H1 (cell line): ENCODE results near the gene MAGI2. TPM values are rescaled to one million over a fixed set of nuclear protein-coding genes. Genes with fewer than 3 reads are reported as not detected.

ENCODE experiments used
- CTCF ChIA-PET: fragments of 300-600 bp; sonication (Branson Sonifier 250); formaldehyde crosslinking; loops from one replicate; lab custom pipeline; 2021; ENCODE audit not compliant: partially characterized antibody; lab: Charles Lee
- POLR2A ChIA-PET: fragments of 300-600 bp; sonication (Branson Sonifier 250); formaldehyde crosslinking; loops from one replicate; lab custom pipeline; 2021; ENCODE audit warnings: inconsistent platforms; ENCODE audit not compliant: partially characterized antibody; lab: Charles Lee
- DNase-seq, 2 experiments: peaks; one replicate each; pipeline versions ENCODE4 v3.0.0 to v3.0.0-alpha.2; 2010 to 2022; ENCODE audit warnings: low spot score in 2 of 2, low read depth in 1 of 2, mixed read lengths in 1 of 2
- FAIRE-seq: peaks from 2 replicates; lab custom pipeline; 2011; peaks lifted over from hg19 to GRCh38; lab: Jason Lieb, UNC
- H2AFZ ChIP-seq: 2 replicates; pipeline ENCODE4 v1.8.1; 2012; ENCODE audit warnings: low read length, inconsistent platforms
- H2AK5ac ChIP-seq: 2 replicates; pipeline ENCODE4 v1.6.1; 2013; ENCODE audit warnings: low read depth, low read length
- H2BK120ac ChIP-seq: replicated peaks from 2 replicates; pipeline ENCODE3; 2013; ENCODE audit warnings: low read depth, low read length, inconsistent platforms
- H2BK12ac ChIP-seq: 2 replicates; pipeline ENCODE4 v1.6.1; 2013; ENCODE audit warnings: low read depth, low read length
- H2BK15ac ChIP-seq: 2 replicates; pipeline ENCODE4 v1.6.1; 2013; ENCODE audit warnings: low read length
- H2BK20ac ChIP-seq: 2 replicates; pipeline ENCODE4 v1.6.1; 2013; ENCODE audit warnings: low read length
- H2BK5ac ChIP-seq: 2 replicates; pipeline ENCODE4 v1.6.1; 2013; ENCODE audit warnings: low read depth, low read length
- H3K14ac ChIP-seq: 2 replicates; pipeline ENCODE4 v1.6.1; 2013; ENCODE audit warnings: inconsistent platforms; ENCODE audit not compliant: insufficient read length
- H3K18ac ChIP-seq: 2 replicates; pipeline ENCODE4 v1.6.1; 2013; ENCODE audit warnings: low read length; ENCODE audit errors: extremely low read depth
- H3K23ac ChIP-seq: 2 replicates; pipeline ENCODE4 v1.6.1; 2013; ENCODE audit warnings: inconsistent platforms; ENCODE audit not compliant: insufficient read length
- H3K23me2 ChIP-seq: 2 replicates; pipeline ENCODE4 v1.6.1; 2013; ENCODE audit warnings: low read depth, low read length
- H3K27ac ChIP-seq: 2 replicates; pipeline ENCODE4 v1.6.1; 2011; ENCODE audit warnings: low read depth, low read length, inconsistent platforms
- H3K27me3 ChIP-seq, 4 experiments: replicated peaks in 1 of 4; 1 replicate in 1 of 4; 2 replicates in 3 of 4; pipeline versions ENCODE4 v1.6.1 to v1.8.1; 2011 to 2013; ENCODE audit warnings: low read length in 3 of 4, mild to moderate bottlenecking in 3 of 4, inconsistent platforms in 2 of 4, mixed read lengths in 2 of 4, moderate library complexity in 1 of 4; ENCODE audit not compliant: control insufficient read depth in 3 of 4, insufficient read depth in 3 of 4; ENCODE audit errors: extremely low read depth in 1 of 4
- H3K36me3 ChIP-seq, 4 experiments: 2 replicates each; pipeline versions ENCODE4 v1.6.1 to v1.8.1; 2011 to 2013; ENCODE audit warnings: mild to moderate bottlenecking in 4 of 4, low read length in 3 of 4, moderate library complexity in 2 of 4, control low read depth in 1 of 4, inconsistent platforms in 1 of 4; ENCODE audit not compliant: insufficient read depth in 4 of 4, control insufficient read depth in 2 of 4
- H3K4ac ChIP-seq: replicated peaks from 2 replicates; pipeline ENCODE3; 2013; ENCODE audit warnings: low read length, low read depth, mixed read lengths, inconsistent platforms; ENCODE audit not compliant: insufficient read length
- H3K4me1 ChIP-seq, 4 experiments: replicated peaks in 1 of 4; 1 replicate in 1 of 4; 2 replicates in 3 of 4; pipeline versions ENCODE4 v1.6.1 to v1.8.1; 2011 to 2013; ENCODE audit warnings: low read length in 3 of 4, inconsistent platforms in 2 of 4, mixed read lengths in 1 of 4; ENCODE audit not compliant: insufficient read depth in 4 of 4, control insufficient read depth in 3 of 4
- H3K4me2 ChIP-seq, 2 experiments: 2 replicates each; pipeline versions ENCODE4 v1.6.1 to v1.8.1; 2011 to 2013; ENCODE audit warnings: low read depth in 2 of 2, low read length in 2 of 2, control low read depth in 1 of 2, inconsistent platforms in 1 of 2, mild to moderate bottlenecking in 1 of 2; ENCODE audit not compliant: insufficient read depth in 1 of 2
- H3K4me3 ChIP-seq, 4 experiments: fragments of 200-600, 300-600 bp in 1 of 4; sonication (generic), shearing (Covaris generic), sonication (Bioruptor Twin) in 1 of 4; 2 replicates each; pipeline versions ENCODE4 v1.5.1 to v1.8.1; 2011 to 2016; ENCODE audit warnings: low read length in 4 of 4, low read depth in 3 of 4, control low read depth in 2 of 4, inconsistent platforms in 2 of 4, mild to moderate bottlenecking in 2 of 4, mixed read lengths in 1 of 4, moderate library complexity in 1 of 4; ENCODE audit not compliant: insufficient read depth in 2 of 4; ENCODE audit errors: extremely low read depth in 1 of 4
- H3K56ac ChIP-seq: replicated peaks from 2 replicates; pipeline ENCODE3; 2013; ENCODE audit warnings: low read depth, mild to moderate bottlenecking, mixed read lengths, low read length, inconsistent platforms; ENCODE audit not compliant: insufficient read length
- H3K79me1 ChIP-seq: 2 replicates; pipeline ENCODE4 v1.6.1; 2013; ENCODE audit warnings: low read depth, low read length, control low read depth
- H3K79me2 ChIP-seq, 2 experiments: 2 replicates each; pipeline versions ENCODE4 v1.6.1 to v1.8.1; 2012 to 2013; ENCODE audit warnings: low read length in 2 of 2, mild to moderate bottlenecking in 2 of 2, inconsistent platforms in 1 of 2; ENCODE audit not compliant: insufficient read depth in 2 of 2, control insufficient read depth in 1 of 2
- H3K9ac ChIP-seq, 4 experiments: replicated peaks in 1 of 4; 1 replicate in 1 of 4; 2 replicates in 3 of 4; pipeline versions ENCODE4 v1.6.1 to v1.8.1; 2011 to 2013; ENCODE audit warnings: low read depth in 3 of 4, low read length in 3 of 4, control low read depth in 2 of 4, mild to moderate bottlenecking in 2 of 4, moderate library complexity in 2 of 4, inconsistent platforms in 1 of 4; ENCODE audit errors: extremely low read depth in 1 of 4
- H3K9me3 ChIP-seq, 2 experiments: 2 replicates each; pipeline versions ENCODE4 v1.6.1 to v1.8.1; 2012 to 2013; ENCODE audit warnings: mild to moderate bottlenecking in 2 of 2, moderate library complexity in 2 of 2, control low read depth in 1 of 2, inconsistent platforms in 1 of 2, low read depth in 1 of 2, low read length in 1 of 2, mixed read lengths in 1 of 2; ENCODE audit not compliant: insufficient read depth in 2 of 2
- H4K20me1 ChIP-seq, 2 experiments: replicated peaks in 1 of 2; 2 replicates each; pipeline versions ENCODE3 to v1.8.1; 2011 to 2013; ENCODE audit warnings: inconsistent platforms in 2 of 2, low read length in 2 of 2, mild to moderate bottlenecking in 1 of 2; ENCODE audit not compliant: insufficient read depth in 2 of 2, control insufficient read depth in 1 of 2
- H4K5ac ChIP-seq: 2 replicates; pipeline ENCODE4 v1.6.1; 2013; ENCODE audit warnings: low read length, low read depth, mixed read lengths, inconsistent platforms; ENCODE audit not compliant: insufficient read length
- H4K8ac ChIP-seq: 2 replicates; pipeline ENCODE4 v1.8.0; 2013; ENCODE audit warnings: mild to moderate bottlenecking, moderate library complexity, low read length, inconsistent platforms; ENCODE audit not compliant: insufficient read depth; ENCODE audit errors: extremely low read depth
- H4K91ac ChIP-seq: replicated peaks from 2 replicates; pipeline ENCODE3; 2013; ENCODE audit warnings: low read length, mixed read lengths, inconsistent platforms; ENCODE audit not compliant: insufficient read length
- CBX8 ChIP-seq: fragments of 300-800, 300-1000 bp; sonication (generic); IDR thresholded peaks from 2 replicates; pipeline ENCODE4 v1.7.1; 2016; ENCODE audit warnings: low read depth, low read length, borderline replicate concordance
- CEBPB ChIP-seq: IDR thresholded peaks from 2 replicates; pipeline ENCODE4 v1.6.1; 2012; ENCODE audit warnings: low read depth, low read length
- GTF2F1 ChIP-seq: IDR thresholded peaks from 2 replicates; pipeline ENCODE4 v1.6.1; 2012; ENCODE audit warnings: low read depth, low read length, improper control_type of control experiment, borderline replicate concordance
- MAFK ChIP-seq: IDR thresholded peaks from 2 replicates; pipeline ENCODE4 v1.6.1; 2012; ENCODE audit warnings: low read depth, mild to moderate bottlenecking, improper control_type of control experiment, low read length
- NANOG ChIP-seq: IDR thresholded peaks from 2 replicates; pipeline ENCODE4 v1.6.1; 2011; ENCODE audit warnings: low read length, low read depth, mild to moderate bottlenecking, inconsistent platforms; ENCODE audit not compliant: insufficient read depth, poor library complexity, severe bottlenecking
- POLR2AphosphoS5 ChIP-seq: IDR thresholded peaks from 2 replicates; pipeline ENCODE4 v1.6.1; 2011; ENCODE audit warnings: low read depth, low read length
- SIN3A ChIP-seq, 2 experiments: IDR thresholded peaks in 1 of 2; conservative IDR thresholded peaks in 1 of 2; 2 replicates each; pipeline ENCODE4 v1.6.1; 2011 to 2012; ENCODE audit warnings: low read length in 2 of 2, improper control_type of control experiment in 1 of 2, low read depth in 1 of 2, mild to moderate bottlenecking in 1 of 2
- SP1 ChIP-seq: IDR thresholded peaks from 2 replicates; pipeline ENCODE4 v1.6.1; 2011; ENCODE audit warnings: low read depth, low read length
- SRF ChIP-seq: IDR thresholded peaks from 2 replicates; pipeline ENCODE4 v1.6.1; 2011; ENCODE audit warnings: mild to moderate bottlenecking, low read depth, low read length, moderate library complexity
- WGBS, 2 experiments: shearing (Covaris generic) in 1 of 2; methylation state at CpG; one replicate each; pipeline versions ENCODE4 v1.1.6 to v1.1.7; 2013 to 2015; ENCODE audit warnings: low lambda C conversion rate in 2 of 2, mixed read lengths in 2 of 2, inconsistent platforms in 1 of 2, low coverage in 1 of 2, missing lambda C conversion rate in 1 of 2; ENCODE audit not compliant: insufficient replicate concordance in 2 of 2, insufficient coverage in 1 of 2, insufficient read length in 1 of 2; ENCODE audit errors: extremely low coverage in 1 of 2, missing lambda C conversion rate in 1 of 2; 5-methylcytosine and 5-hydroxymethylcytosine counted together
- polyA plus RNA-seq, 7 experiments: library from polyadenylated mRNA; depleted of rRNA in 3 of 7; stranded (reverse) in 5 of 7; unstranded in 2 of 7; fragments of >200 nt in 5 of 7; fragments of 200-250 nt in 2 of 7; gene quantifications; 1 replicate in 5 of 7; 2 replicates in 1 of 7; 4 replicates in 1 of 7; pipeline versions ENCODE4 v1.2.1 to v1.2.3, GENCODE V29; 2011 to 2013; ENCODE audit warnings: missing spikeins in 2 of 7, mixed read lengths in 2 of 7
- total RNA-seq: library from RNA; stranded (reverse); fragmentation: NEBNext Ultra II Directional; extraction: Animal tissue kit (Norgen Biotek cat#: 25700); gene quantifications from 2 replicates; pipeline ENCODE4 v1.2.1, GENCODE V29; 2021
- TF ChIP-seq, protein P1 (sequence below): IDR thresholded peaks from 2 replicates; pipeline ENCODE4 v1.6.1; 2012; ENCODE audit warnings: inconsistent platforms

Gene MAGI2
- total and polyA plus RNA-seq, 2 of the 8 experiments (the other 6 are each of a cell fraction or from before 2014, with no cell fraction given), result 6.0 to 27.3 TPM

DNA sequence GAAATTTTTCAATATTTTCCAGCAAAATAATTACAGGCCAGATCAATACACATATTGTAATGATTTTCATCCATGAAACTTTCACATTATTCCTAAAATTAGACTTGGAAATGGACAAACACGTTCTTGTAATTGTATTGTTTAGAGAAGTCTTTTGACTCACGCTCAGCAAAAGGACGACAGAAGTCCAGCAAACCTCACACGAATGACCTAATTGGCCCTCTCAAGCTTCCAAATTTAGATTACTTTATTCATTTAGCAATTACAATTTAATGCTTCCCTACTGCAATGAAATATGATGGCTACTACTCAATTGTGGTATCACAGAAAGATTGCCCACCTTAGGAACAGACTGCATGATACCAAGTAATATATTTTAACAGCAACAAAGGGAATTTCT is 702.2 kb downstream of the MAGI2 start:
- no peak overlapping the region for H3K56ac ChIP-seq
- H3K14ac ChIP-seq, result no peak overlapping the region
- H3K4me2 ChIP-seq, result no peak overlapping the region
- no peak overlapping the region for H3K4me3 ChIP-seq
- POLR2A ChIA-PET, result no interaction called here
- H3K9ac ChIP-seq, result no peak overlapping the region
- 90% methylated on average over 4 of the region's 4 CpGs; no CpG with 5 or more reads in 1 of the 2 experiments for WGBS, 2 experiments
- no peaks in the 10 kb centered on the region for H4K20me1 ChIP-seq
- no peak overlapping the region for H3K23ac ChIP-seq
- no peak overlapping the region for H2BK120ac ChIP-seq
- H4K5ac ChIP-seq, result no peak overlapping the region
- no peak overlapping the region for H2BK5ac ChIP-seq
- H3K79me2 ChIP-seq, result peaks cover 0 to 86% of the 10 kb centered on the region in 2 experiments; a peak in 3 of 4 replicates
- no peak overlapping the region for H2AFZ ChIP-seq
- H4K8ac ChIP-seq, result no peak overlapping the region
- H2BK15ac ChIP-seq, result no peak overlapping the region
- CTCF ChIA-PET, result no interaction called here
- TF ChIP-seq SIN3A (conservative IDR thresholded peaks at IDR 0.05 in 1 of 2, IDR thresholded peaks at IDR 0.05 in 1 of 2; ENCODE audit: low read depth in 1 of 2, low read length in 2 of 2), result no peak
- TF ChIP-seq SP1, result no peak
- no peak for TF ChIP-seq GTF2F1
- no peak for TF ChIP-seq CBX8
- no peak for TF ChIP-seq CEBPB
- TF ChIP-seq SRF, result no peak
- TF ChIP-seq, protein P1, sequence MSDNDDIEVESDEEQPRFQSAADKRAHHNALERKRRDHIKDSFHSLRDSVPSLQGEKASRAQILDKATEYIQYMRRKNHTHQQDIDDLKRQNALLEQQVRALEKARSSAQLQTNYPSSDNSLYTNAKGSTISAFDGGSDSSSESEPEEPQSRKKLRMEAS, result no peak
- TF ChIP-seq POLR2AphosphoS5, result no peak
- no peak for TF ChIP-seq NANOG
- TF ChIP-seq MAFK, result no peak
- H3K9me3 ChIP-seq, result peaks cover 5% of the 10 kb centered on the region in 2 experiments; a peak in 3 of 4 replicates
- no peak overlapping the region for H3K27ac ChIP-seq
- H3K36me3 ChIP-seq, result peaks cover 0 to 5% (median 1%) of the 10 kb centered on the region in 4 experiments; a peak in 1 of 8 replicates
- H3K18ac ChIP-seq, result no peak overlapping the region
- no peak overlapping the region for H2BK20ac ChIP-seq
- H2AK5ac ChIP-seq, result no peak overlapping the region
- no peaks in the 10 kb centered on the region for H3K79me1 ChIP-seq
- no peak for DNase-seq
- no peaks in the 10 kb centered on the region for H3K27me3 ChIP-seq
- no peak overlapping the region for H3K4ac ChIP-seq
- FAIRE-seq, result no peak
- H3K4me1 ChIP-seq, result peaks cover 0 to 6% (median 5%) of the 10 kb centered on the region in 4 experiments; a peak in 4 of 7 replicates
- no peaks in the 10 kb centered on the region for H3K23me2 ChIP-seq
- H2BK12ac ChIP-seq, result no peak overlapping the region
- H4K91ac ChIP-seq, result no peak overlapping the region
